NCI-H345 treated with DMSO at 0.1 percent for 48 hours (cell line): ENCODE measurements around the gene SMIM35.
"Not testable (repeated sequence)": the region's sequence is repeated elsewhere in the genome, so short reads cannot be mapped to it uniquely, and the experiment has no call there.

Source experiments
- DNase-seq: peaks from one replicate; lab custom pipeline; 2025; ENCODE audit not compliant: unreplicated experiment; lab: John Stamatoyannopoulos, UW

The SMIM35 gene

GRCh38 chr11:118082880-118083552 lies 3.7 kb downstream of the SMIM35 start:
- DNase-seq: no peak

- no peak for DNase-seq
Measured at GRCh38 chr11:118081241-118081958, 5.4 kb downstream of the SMIM35 start.

GRCh38 chr11:118080296-118080695 lies 6.5 kb downstream of the SMIM35 start:
- no peak for DNase-seq

- DNase-seq: no peak
Measured at GRCh38 chr11:118079491-118079890, 7.3 kb downstream of the SMIM35 start.

GRCh38 chr11:118078911-118079411 lies 7.8 kb downstream of the SMIM35 start:
- DNase-seq: no peak

- peak; percentile 57 for DNase-seq
Measured at GRCh38 chr11:118076754-118077281, 9.9 kb downstream of the SMIM35 start, which contains the start of gene TMPRSS4. TMPRSS4 (plus strand) TSS chr11:118077078; CDS start chr11:118077303, 225 bp downstream.

- DNase-seq: no peak
Measured at GRCh38 chr11:118074785-118075184, 12.0 kb downstream of the SMIM35 start.

- no peak for DNase-seq
Measured at GRCh38 chr11:118074091-118074685, 12.6 kb downstream of the SMIM35 start.

- no peak for DNase-seq
Measured at GRCh38 chr11:118073554-118073953, 13.2 kb downstream of the SMIM35 start.

GRCh38 chr11:118071416-118072030 lies 15.2 kb downstream of the SMIM35 start:
- no peak for DNase-seq

- DNase-seq: no peak
Measured at GRCh38 chr11:118068945-118069612, 17.7 kb downstream of the SMIM35 start.

- no peak for DNase-seq
Measured at GRCh38 chr11:118068206-118068944, 18.4 kb downstream of the SMIM35 start.

- no peak for DNase-seq
Measured at GRCh38 chr11:118067006-118067405, 19.8 kb downstream of the SMIM35 start.

GRCh38 chr11:118065384-118065783 lies 21.4 kb downstream of the SMIM35 start:
- DNase-seq: no peak

- no peak for DNase-seq
Measured at GRCh38 chr11:118064956-118065355, 21.8 kb downstream of the SMIM35 start.

- DNase-seq: not testable (repeated sequence)
Measured at GRCh38 chr11:118062631-118063030, 24.1 kb downstream of the SMIM35 start.

GRCh38 chr11:118062181-118062580 lies 24.6 kb downstream of the SMIM35 start:
- DNase-seq: not testable (repeated sequence)

- DNase-seq: no peak
Measured at GRCh38 chr11:118061586-118062125, 25.1 kb downstream of the SMIM35 start.

GRCh38 chr11:118060869-118061268 lies 25.9 kb downstream of the SMIM35 start:
- no peak for DNase-seq
